ENCODE results near the gene ETF1.

The ETF1 gene

DNA sequence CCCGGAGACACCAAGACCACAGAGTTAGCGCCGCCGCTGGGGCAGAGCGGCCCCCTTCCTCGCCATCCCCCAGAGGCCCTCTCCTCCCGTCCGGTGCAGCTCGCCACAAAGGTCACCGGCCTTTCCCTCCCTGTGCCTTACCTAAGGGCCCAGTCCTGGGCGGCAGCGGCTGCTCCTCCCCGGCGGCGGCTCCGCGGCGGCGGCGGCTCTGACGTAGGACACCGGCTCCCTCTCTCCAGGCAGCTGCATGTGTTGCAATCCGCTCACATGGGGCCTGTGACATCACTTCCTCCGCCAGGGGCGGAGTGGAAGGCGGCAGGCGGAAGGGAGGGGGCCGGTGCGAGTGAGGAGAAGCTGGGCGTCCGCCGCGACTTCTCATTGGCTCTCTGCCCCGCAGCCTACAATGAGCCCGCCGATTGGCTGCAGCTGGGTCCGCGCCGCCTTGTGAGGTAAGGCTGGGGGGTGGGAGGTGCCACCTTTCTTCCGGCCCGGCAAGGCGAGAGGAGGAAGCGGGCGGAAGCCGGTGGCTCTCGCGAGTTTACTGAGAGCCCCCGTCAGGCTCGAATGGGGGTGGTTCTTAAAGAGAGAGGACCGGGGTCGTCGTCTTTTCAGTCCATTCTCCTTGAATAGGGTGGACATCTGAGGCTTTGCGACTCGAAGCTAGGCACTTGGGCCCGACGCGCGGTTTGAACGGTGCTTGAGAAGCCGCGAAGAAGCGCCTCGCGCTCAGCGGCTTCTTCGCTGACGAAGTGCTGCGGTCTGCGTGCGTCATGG, at the start of gene ETF1:
Gene ETF1 (minus strand): TSS at position 281 of the 774 bp plus-strand sequence. CDS start 318 bp downstream, outside the sequence.
- peak; percentile 98 for DNase-seq

DNA sequence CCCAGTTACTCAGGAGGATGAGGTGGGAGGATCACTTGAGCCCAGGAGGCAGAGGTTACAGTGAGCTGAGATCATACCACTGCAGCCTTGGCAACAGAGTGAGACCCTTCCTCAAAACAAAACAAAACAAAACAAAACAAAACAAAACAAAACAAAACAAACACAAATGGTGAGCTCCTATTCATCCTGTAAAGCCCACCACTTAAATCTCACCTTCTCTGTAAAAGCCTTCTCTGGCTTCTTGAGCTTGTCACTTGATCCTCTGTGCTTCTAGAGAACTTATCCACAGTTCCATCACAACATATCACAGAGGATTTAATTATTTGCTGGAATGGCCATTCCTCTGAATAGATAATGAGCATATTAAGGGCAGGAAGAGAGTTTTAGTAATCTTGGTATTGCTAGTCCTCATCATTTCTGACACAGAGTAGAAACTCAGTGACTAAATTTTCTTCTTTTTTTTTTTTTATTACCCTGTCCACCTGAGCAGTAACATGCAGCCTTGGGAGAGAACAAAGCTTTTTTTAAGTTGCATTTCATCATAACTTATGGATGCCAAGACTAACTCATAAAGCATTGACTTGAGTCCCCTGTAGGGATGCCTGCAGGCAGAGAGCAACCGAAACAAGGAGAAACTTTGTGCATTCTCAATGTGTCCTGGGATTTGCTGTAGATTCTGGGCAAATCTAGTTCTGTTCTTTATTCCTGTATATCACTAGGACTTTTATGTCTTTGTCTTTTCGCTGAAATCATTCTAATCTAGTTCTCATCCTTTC, 45.2 kb upstream of the ETF1 start:
- no peak for DNase-seq

DNA sequence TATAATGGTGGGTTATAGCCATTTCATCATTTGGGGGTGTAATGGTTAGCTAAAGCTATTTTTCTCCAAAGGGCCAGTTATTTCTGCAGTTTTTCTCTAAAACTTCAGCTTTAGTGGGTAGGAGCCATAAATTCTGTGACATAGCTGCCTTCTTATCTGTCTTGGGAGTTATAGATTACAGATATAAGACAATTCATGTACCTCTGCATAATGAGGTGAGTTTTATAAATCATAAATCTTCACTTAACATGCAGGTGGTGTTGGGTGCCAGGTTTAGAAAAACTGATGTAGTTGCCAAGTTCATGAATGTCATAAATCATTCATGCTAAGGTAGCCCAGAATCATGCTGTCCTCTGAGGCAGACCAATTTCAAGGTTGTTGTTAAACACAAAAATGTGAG, 42.1 kb upstream of the ETF1 start:
- no peak for DNase-seq

DNA sequence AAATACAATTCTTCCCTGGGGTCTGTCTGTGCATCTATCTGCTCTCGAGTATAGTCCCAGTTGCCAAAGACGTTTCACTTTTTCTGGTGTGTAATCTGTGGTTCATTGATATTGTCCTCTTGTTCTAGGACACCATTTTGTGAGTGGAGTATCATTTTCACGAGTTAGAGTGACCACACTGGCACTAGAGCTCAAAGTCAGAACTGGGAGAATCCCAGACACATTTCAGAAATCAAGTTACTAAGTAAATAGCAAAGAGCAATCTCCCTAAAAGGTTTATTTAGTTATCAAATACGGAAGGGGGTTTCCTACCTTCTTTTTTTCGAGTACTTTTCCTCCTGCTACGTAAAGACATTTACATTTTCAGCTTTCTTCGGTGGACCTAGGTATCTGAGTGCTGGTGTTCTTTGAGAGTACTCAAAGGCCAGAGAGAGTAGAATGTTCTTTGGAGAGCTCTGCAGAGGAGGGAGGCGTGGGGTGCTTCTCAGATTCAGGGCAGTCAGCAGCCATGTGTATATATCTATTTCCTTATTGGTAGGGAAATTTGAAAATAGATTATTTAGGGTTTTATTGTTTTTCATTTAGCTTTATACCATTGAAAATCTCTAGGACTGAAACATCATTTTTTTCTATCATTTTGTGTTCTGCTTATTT, 41.1 kb upstream of the ETF1 start:
- DNase-seq, result no peak

DNA sequence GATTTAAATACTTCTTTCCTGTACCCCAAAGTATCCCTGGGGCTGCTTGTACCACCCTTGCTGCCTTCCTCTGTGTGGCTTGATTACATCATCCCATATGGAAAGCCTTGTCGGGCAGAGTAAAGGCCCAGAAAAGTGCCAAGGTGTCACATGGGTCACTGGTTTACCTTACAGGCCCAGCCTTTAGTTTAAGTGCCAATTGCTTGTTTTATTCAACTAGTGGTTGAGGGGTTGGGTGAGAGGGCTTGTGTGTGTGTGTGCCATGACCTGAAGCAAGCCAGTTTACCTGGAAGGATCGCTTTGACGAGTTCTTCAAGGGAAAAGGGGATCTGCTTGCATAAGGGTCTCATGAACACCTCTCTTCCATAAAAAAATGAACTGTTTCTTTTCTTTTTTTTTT, 39.9 kb upstream of the ETF1 start:
- DNase-seq, result no peak

DNA sequence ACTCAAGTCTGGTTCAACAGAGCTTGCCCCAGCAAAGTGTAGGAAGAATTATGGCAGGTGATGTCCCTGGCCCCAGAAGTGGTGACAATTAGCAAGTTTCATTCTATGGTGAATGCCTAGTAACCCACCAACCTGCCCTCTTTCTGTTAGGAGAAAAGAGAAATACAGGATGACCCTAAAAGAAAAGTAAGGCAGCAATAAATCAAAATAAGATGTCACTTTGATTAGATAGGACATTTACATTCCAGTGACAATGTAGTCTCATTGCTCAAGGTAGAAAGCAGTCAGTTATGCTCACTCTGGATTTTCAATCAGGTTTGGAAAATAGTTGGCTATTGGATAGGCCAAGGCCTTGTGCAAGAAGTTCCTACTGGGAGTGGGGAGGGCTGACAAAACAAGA, 37.7 kb upstream of the ETF1 start:
- no peak for DNase-seq

DNA sequence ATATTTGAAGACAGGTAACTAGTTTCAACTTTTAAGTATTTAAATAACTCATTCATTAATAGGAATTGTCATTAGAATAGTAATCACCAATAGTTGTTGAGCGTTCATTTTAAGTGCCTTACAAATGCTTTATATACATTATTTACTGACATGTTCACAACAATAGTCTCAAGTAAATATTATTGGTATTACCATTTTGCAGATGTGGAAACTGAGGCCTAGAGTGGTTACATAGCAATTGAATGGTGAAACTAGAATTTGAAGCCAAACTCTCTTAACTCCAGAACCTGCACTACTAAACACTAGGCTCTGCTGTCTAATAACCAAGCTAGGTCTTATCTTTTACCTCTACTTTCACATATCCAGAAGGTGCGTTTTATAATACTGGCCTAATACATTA, 37.0 kb upstream of the ETF1 start:
- DNase-seq, result no peak

DNA sequence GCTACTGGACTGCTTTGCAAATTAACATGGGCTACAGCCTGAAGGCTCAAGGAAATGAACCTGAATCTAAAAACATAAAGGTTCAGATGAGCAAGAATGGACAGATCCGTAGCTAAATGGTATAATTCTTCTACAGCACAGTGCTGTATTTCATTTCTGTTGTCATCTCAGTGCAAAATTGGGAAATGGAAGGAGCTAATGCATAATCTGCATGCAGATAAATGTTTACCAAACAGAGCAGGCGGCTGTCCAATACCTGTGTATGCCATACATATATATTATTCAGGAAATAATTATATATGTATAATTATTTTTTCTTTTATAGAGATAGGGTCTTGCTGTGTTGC, 36.5 kb upstream of the ETF1 start:
- DNase-seq, result no peak

DNA sequence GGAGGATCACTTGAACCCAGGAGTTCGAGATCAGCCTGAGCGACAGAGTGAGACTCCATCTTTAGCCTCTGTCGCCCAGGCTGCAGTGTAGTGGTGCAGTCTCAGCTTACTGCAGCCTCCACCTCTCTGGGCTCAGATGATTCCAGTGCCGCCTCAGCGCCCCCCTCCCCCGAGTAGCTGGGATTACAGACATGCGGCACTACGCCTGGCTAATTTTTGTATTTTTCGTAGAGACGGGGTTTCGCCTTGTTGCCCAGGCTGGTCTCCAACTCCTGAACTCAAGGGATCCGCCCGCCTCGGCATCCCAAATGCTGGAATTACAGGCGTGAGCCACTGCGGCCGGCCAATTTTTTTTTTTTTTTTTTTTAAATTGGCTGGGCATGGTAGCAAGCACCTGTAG, 34.4 kb upstream of the ETF1 start:
- DNase-seq, result no peak

DNA sequence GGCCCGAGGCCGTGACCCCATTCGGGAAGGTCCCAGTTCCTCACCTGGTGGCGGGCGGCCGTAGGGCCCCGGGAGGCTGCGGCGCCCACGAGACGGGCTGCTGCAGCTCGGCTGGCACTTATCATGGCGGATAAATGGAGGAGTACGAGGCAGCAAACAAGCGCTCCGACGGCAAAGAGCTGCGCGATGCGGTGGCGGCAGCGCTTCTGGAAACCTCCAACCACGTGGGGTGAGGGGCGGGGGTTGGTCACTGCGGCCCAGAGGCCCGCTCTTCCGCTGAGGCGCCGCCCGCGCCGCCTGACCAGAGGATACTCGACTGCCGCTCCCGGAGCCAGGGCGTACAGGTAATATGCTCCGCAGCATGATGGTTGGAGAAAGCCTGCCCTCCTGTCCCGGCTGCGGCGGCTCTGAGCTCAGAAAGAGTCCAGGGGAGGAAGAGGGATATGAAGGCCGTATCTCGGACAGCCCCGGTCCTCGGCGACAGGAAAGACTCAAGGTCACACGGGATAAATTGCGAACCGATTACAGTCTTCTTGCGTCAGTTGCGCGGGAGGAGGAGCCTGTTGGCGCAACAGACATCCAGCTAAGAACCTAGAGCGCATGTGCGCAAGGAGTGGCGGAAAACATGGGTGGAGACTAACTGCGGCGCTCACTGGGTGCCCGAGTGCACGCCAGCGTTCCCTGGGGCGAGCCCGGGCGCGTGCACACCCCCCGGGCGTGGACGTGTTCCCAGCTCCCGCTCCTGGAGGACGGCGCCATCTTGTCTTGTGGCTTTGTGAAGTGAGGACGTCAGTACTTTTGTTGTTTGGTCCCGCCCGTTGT, 32.4 kb upstream of the ETF1 start, which contains the start of gene HSPA9:
Gene HSPA9 (minus strand): TSS at position 208 of the 822 bp plus-strand sequence. CDS start 83 bp downstream, at position 125.
- DNase-seq, result peak; percentile 99

DNA sequence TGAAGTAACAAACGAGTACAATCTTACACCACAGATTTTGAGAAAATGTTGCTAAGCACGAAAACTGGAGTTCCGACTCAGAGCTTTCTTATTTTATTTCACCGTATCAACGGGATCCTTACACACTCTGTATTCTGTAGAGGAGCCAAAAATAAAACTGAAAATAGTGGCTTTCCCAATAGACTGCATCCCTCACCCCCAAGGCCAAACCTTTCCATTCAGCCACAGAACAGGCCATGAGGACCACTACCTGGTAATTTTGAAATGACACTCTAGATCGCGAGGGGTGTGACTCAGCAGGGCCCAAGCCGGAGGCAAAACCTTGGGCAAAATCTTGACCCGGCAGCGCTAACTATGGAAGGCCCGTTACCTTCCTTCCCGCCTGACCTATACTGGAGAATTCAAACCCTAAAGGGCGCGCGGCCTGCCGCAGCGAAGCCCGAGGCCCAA, 31.7 kb upstream of the ETF1 start:
- no peak for DNase-seq

DNA sequence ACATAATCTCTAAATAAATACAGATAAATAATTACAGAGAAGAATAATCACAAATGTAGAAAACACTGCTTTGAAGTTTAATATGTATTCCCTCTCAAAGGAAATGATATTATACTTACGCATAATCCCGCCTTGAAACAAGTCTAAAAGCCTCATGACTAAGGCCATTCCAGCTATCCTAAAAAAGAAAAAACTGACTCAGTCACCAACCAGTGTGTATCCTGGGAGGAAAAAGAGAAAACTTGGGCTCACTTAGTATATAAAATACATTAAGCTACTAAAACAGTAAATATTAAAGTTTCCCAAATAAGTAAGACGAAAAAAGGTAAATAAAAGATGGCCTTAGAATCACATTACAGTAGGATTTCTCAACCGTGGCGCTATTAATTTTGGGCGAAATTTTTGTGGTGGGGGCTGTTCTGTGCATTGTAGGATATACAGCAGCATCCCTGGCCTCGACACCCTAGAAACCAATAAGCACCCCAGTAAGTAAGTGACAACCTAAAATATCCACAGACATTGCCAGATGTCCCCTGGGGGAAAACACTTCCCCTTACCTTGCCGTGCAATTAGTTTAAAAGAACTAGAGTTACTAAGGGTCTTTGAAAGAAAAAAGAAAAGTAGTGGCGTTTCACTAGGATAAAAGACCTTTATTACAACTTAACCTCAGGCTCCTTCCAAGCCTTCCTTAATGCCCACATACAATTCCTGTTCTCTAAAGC, 31.1 kb upstream of the ETF1 start:
- DNase-seq, result no peak

DNA sequence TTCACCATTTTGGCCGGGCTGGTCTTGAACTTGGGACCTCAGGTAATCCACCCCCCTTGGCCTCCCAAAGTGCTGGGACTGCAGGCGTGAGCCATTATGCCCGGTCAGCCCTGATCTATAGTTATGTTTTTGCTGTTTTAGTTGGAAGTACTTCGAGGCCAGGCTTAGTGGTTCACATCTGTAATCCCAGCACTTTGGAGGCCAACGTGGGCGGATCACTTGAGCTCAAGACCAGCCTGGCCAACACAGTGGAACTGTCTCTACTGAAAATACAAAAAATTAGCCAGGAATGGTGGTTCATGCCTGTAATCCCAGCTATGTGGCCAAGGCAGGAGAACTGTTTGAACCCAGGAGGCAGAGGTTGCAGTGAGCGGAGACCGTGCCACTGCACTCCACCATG, 30.2 kb upstream of the ETF1 start:
- DNase-seq, result no peak

DNA sequence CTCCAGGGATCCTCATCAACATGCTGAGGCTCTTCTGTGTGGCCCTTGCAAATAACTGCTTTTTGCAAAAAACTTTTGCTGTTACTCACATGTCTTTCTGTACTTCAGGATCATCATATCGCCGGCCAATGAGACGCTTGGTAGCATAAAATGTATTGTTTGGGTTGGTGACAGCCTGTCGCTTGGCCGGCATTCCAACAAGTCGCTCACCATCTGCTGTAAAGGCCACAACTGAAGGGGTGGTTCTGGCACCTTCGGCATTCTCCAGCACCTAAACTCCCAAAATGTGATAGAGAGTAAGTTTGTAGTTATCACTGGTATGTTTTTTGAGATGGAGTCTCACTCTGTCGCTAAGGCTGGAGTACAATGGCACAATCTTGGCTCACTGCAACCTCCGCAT, 27.8 kb upstream of the ETF1 start:
- no peak for DNase-seq

DNA sequence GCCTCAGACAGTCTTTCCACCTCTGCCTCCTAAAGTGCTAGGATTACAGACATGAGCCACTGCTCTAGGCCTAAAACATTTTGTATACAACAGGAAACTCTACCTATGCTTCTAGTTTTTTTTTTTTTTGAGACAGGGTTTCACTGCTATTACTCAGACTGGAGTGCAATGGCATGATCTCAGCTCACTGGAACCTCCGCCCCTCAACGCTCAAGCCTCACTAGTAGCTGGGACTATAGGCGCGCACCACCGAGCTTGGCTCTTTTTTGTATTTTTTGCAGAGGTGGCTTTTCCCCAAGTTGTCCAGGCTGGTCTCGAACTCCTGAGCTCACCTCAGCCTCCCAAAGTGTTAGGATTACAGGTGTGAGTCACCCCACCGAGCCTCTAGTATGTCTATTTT, 26.7 kb upstream of the ETF1 start:
- DNase-seq, result no peak

DNA sequence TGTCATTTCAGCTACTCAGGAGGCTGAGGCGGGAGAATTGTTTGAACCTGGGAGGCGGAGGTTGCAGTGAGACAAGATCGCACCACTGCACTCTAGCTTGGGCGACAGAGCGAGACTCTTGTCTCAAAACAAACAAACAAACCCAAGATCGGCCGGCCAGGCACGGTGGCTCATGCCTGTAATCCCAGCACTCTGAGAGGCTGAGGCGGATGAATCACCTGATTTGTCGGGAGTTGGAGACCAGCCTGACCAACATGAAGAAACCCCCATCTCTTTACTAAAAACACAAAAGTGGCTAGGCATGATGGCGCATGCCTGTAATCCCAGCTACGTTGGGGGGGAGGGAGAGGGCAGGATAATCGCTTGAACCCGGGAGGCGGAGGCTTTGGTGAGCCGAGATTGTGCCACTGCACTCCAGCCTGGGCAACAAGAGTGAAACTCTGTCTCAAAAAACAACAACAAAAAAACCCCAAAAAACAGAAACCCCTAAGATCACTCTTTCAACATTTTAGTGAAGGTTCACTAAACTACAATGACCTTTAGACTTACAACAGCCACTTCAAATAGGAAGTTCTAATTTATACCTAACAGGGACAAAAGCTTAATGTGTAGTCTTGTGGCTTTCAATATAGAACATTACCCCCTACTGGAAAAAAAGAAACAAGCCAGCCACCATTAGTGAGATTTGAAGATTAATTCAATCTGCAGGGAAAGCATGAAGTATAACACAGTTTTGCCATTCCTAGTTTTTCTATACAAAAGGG, 25.2 kb upstream of the ETF1 start:
- DNase-seq, result no peak

DNA sequence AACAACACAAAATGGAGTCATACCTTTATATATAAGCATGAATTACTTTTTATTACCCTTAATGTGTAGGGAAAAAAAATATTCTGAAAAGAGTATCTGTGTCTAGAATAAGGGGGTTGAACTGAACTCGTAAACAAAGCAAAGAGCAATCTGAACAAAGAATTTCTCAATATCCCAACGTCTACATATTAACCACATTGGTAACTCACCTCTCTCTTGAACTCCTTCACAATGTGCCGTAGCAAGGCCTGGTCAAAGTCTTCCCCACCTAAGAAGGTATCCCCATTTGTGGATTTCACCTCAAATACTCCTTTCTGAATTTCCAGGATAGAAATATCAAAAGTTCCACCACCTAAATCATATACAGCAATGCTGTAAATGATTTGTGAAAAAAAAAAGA, 23.8 kb upstream of the ETF1 start:
- no peak for DNase-seq

DNA sequence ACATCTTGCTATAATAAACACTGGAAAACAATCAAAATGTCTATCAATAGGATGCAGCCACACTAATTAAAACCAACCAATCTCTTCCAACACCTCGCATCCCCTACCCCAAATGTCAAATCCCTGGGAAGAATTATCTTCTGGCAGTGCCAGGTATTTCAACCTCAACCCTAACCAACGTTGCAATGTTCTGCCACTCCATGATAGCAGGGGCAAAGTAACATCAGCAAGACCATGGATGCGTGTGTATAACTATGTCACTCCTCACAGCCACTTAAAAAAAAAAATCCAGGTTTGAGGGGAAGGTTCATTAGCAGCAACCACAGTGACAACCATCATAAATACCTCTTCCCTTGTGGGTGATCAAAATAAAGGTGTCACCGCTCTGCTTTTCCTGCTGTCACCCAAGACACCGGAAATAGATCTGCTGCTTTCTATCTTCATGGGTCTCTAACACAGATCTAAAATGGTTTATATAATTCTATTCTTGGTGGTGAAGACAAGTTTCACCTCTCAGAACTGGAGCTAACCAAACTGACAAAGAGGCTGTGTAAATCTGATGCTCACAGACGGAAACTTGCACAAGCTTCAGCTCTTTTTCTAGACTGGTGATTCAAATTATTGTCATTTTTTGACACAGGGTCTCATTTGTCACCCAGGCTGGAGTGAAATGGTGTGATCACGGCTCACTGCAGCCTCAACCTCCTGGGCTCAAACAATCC, 22.2 kb upstream of the ETF1 start:
- DNase-seq, result no peak

DNA sequence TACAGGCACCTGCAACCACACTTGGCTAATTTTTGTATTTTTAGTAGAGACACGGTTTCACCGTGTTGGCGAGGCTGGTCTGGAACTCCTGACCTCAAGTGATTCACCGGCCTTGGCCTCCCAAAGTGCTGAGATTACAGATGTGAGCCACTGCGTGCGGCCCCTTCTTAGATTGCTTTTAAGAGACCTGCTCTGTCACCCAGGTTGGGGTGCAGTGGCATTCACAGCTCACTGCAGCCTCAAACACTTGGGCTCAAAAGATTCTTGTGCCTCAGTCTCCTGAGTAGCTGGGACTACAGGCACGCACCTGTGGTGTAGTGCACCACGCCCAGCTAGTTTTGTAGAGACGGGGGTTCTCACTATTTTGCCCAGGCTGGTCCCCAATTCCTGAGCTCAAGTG, 21.2 kb upstream of the ETF1 start:
- no peak for DNase-seq

DNA sequence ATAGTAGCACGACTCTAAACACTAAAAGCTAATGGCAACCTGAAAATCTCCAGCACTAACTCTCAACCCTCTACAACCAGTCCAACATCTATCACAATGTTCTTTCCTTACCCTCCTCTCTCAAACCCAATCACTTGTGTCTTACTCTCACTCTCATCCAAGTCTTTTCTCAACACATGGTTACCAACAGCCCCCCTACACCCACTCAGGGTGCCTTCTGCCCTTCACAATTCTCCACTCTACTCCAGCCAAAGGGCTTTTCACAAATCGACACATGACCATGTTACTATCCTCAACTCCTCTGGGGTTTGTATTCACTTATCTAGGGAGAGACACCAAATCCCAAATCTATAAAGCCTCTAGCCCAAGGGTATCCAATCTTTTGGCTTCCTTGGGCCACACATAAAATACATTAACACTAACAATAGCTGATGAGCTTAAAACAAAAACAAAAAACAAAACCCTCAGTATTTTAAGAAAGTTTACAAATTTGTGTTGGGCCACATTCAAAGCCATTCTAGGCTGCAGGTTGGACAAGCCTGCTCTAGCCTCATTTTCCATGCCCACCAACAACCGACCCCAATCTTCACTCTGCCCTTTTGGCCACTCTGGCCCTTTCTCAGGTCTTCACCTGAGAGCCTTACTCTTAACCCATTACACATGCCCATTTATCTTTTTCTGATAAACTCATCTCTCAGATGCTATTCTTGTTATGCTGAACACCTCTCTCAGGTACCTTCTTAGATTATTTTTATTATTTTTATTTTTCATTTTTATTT, 20.5 kb upstream of the ETF1 start:
- DNase-seq, result no peak

All from NCI-H774 (cell line).